ENCODE data around the gene GJB2. TPM values are rescaled to one million over a fixed set of nuclear protein-coding genes. Genes with fewer than 3 reads are reported as not detected.

Gene GJB2
- total RNA-seq, 1 donor from 2014 or later = 0.77 TPM

DNA sequence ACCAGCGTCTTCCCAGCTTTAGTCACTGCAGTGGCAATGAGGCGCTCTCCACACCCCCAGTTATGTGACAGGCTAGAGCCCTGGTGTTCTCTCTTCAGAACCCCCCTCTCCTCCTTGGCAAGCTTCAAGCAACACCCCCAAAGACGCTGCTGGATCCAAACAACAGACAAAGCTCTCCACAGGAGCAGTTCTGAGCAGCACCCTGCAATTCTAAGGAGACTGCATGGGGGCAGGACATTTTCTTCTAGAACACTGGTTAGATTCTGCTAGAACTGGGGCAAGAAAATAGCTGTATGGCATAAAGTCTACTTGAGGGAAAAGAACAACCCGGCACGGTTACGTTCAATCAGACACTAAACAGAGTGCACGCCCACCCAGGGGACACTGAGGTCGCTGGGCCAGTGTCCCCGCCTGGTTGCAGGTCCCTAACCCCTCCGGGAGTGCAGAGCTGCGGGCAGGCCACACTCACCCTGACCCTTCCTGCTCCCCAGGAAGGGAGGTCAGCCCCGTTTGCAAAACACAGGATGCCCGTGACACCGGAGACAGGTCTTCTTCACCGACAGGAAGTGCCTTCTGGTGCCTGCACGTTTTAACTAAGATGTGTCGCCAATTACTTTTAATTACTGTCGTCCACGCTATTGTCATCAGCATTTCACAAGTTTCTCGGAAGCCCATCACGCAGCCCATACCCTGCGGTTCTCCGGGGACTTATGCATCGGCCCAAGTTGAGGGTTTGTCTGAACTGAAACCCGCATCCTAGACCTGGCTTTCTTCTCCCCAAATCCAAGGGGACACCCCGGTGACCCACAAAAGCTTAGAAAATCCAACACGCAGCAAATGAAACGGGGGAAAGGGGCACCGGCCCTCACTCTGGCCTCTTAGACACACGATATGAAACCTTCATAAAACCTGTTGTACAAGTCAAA is 38.4 kb upstream of the GJB2 start:
- Histone ChIP-seq H3K27ac (no peak overlapping the region), H3K36me3 (no peaks in the 10 kb centered on the region), H3K4me1 (peaks cover 5% of the 10 kb centered on the region), H3K9me3 (no peaks in the 10 kb centered on the region), H3K4me3 (peak overlapping the region; percentile 43), H3K27me3 (ENCODE audit: low read depth) (peaks cover 38% of the 10 kb centered on the region)
- TF ChIP-seq, protein P1, sequence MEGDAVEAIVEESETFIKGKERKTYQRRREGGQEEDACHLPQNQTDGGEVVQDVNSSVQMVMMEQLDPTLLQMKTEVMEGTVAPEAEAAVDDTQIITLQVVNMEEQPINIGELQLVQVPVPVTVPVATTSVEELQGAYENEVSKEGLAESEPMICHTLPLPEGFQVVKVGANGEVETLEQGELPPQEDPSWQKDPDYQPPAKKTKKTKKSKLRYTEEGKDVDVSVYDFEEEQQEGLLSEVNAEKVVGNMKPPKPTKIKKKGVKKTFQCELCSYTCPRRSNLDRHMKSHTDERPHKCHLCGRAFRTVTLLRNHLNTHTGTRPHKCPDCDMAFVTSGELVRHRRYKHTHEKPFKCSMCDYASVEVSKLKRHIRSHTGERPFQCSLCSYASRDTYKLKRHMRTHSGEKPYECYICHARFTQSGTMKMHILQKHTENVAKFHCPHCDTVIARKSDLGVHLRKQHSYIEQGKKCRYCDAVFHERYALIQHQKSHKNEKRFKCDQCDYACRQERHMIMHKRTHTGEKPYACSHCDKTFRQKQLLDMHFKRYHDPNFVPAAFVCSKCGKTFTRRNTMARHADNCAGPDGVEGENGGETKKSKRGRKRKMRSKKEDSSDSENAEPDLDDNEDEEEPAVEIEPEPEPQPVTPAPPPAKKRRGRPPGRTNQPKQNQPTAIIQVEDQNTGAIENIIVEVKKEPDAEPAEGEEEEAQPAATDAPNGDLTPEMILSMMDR (IDR thresholded peaks at IDR 0.05) = no peak
- ATAC-seq (no peak), DNase-seq (no peak)
- intact Hi-C loops (cut with DNase I) = no loop called here

DNA sequence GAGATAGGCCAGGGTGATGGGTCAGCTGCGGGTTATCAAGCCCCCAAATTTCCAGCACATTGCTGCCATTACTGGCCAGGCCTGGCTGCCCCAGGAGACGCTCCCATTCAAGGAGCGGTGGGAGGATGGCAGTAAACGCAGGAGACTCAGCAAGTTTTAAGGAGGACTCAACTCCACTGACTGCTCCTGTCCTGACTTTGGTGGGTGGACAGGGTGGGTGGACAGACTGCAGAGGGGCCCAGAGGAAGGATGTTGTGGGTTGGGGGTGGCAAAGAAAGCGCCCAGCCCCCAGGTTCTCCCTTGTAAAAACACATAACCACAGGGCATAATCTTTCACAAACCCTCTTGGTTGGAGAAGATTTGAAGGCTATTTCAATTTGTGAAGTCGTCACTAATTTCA is 35.0 kb upstream of the GJB2 start:
- intact Hi-C loops (cut with DNase I) = no loop called here
- no peak for DNase-seq
- Histone ChIP-seq H3K4me3 (no peak overlapping the region), H3K27me3 (ENCODE audit: low read depth) (peaks cover 23% of the 10 kb centered on the region), H3K36me3 (no peaks in the 10 kb centered on the region), H3K4me1 (peaks cover 5% of the 10 kb centered on the region), H3K27ac (no peak overlapping the region), H3K9me3 (no peaks in the 10 kb centered on the region)
- ATAC-seq = no peak
- TF ChIP-seq, protein P1 (IDR thresholded peaks at IDR 0.05) = no peak

DNA sequence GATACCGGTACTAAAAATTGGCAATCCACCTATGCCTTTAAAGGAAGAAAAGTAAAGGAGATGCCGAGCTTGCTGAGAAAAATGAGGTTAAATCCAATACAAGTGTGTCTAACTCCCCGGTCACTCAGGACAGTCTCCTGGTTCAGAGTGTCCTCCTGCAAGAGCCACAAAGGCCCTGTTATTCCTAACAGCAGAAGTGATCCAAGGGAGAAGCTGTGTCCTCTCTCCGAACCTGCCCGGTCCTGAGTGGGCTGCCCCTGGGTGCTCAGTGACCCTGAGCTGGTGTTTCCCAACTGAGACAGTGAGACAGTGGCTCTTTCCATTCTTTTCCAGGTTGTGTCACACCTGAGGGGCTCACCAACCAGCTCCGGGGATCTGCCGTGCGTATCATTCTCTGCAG is 34.5 kb upstream of the GJB2 start:
- H3K27me3 ChIP-seq (ENCODE audit: low read depth) = peaks cover 19% of the 10 kb centered on the region
- ATAC-seq = no peak

DNA sequence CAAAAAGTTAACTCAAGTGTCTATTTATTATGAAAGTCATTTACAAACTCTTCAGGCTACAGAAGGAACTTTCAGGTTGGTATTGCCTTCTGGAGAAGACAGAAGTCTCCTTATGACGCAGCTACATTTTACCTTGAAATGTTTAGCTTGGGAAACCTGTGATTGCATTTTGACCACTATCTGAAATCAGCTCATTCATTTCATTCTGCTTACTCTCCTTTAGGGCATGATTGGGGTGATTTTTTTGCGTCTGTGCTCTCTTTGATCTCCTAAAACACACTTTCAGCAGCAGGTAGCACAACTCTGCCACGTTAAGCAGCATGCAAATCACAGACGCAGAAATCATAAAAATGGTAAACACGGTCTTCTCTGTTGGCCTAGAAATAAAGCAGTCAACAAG is 29.8 kb upstream of the GJB2 start:
- TF ChIP-seq, protein P1 (IDR thresholded peaks at IDR 0.05) = no peak
- H3K27me3 ChIP-seq (ENCODE audit: low read depth) = no peaks in the 10 kb centered on the region
- H3K36me3 ChIP-seq = no peaks in the 10 kb centered on the region
- H3K4me3 ChIP-seq = no peak overlapping the region
- no peak overlapping the region for H3K27ac ChIP-seq
- ATAC-seq = no peak
- no peaks in the 10 kb centered on the region for H3K9me3 ChIP-seq
- no peaks in the 10 kb centered on the region for H3K4me1 ChIP-seq
- intact Hi-C loops (cut with DNase I) = no loop called here
- DNase-seq = no peak

More for the DNA sequence above, 34.5 kb upstream of the GJB2 start:
- intact Hi-C loops (cut with DNase I) = no loop called here
- TF ChIP-seq, protein P1 (IDR thresholded peaks at IDR 0.05) = no peak
- no peak overlapping the region for H3K27ac ChIP-seq
- H3K9me3 ChIP-seq = no peaks in the 10 kb centered on the region
- DNase-seq = no peak
- no peaks in the 10 kb centered on the region for H3K36me3 ChIP-seq
- peaks cover 5% of the 10 kb centered on the region for H3K4me1 ChIP-seq
- no peak overlapping the region for H3K4me3 ChIP-seq

DNA sequence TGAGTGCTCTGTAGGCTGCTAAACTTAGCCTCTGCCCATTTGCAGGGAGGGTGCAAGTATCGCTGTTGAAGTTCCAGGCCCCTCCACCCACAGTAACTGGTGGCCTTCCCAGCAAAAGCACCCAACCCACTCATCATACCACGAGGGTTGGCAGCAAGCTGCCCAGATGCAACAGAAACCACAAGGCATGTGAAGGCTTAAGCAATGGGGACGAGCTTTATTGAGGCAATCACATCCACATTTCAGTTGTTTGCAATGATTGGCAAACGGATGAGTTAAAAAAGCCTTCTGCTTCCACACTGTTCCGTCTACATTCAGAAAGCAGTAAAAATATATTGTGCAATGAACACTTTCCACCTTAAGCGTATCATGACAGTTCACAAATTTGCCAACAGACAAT is 29.0 kb upstream of the GJB2 start:
- Histone ChIP-seq H3K36me3 (no peaks in the 10 kb centered on the region), H3K4me3 (no peak overlapping the region), H3K4me1 (no peaks in the 10 kb centered on the region), H3K9me3 (no peaks in the 10 kb centered on the region), H3K27ac (no peak overlapping the region), H3K27me3 (ENCODE audit: low read depth) (no peaks in the 10 kb centered on the region)
- DNase-seq = peak; percentile 64
- intact Hi-C loops (cut with DNase I) = no loop called here
- ATAC-seq = peak; percentile 64 to 82
- TF ChIP-seq, protein P1 (IDR thresholded peaks at IDR 0.05) = no peak
